Measurements from ENCODE around the gene C17orf67.

The C17orf67 gene

GRCh38 chr17:56808503-56808902 lies 25.2 kb downstream of the C17orf67 start:
- DNase-seq (ENCODE audit: low spot score): no peak

DNA sequence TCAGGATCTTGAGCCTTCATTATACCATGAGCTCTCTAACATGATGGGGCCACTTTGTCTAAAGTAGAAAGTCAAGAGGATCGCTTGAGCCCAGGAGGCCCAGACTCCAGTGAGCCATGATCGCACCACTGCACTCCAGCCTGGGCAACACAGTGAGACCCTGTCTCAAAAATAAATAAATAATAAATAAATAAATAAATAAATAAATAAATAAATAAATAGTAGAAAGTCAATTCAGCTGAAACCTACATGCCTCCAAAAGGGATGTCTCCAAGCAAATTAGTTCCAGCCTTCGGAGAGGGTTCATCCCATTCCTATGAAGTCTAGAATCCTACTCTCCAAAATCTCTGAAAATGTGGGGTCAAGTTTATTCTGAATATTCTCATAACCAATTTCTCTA lies 26.0 kb downstream of the C17orf67 start:
- DNase-seq (ENCODE audit: low spot score): no peak

DNA sequence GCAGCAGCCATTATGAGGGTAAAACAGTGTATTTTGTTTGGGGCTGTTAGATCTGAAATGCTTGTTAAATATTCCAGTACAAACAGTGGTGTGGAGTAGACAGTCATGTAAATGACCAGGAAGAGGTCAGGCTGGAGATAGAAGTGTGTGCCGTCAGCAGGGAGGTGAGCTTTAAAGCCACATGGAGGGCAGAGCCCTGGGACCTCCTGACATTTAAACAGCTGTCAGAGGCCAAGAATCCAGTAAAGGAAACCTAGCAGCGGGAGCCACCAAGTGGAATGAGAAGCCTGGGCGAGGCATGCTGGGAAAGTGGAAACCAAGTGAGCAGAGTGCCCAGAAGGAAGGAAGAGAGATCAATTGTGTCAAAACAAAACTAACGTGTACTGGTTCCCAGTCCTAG lies 26.8 kb downstream of the C17orf67 start:
- DNase-seq (ENCODE audit: low spot score): no peak

- no peak for DNase-seq (ENCODE audit: low spot score)
Measured at GRCh38 chr17:56804454-56804853, 29.3 kb downstream of the C17orf67 start.

GRCh38 chr17:56803071-56803470 lies 30.6 kb downstream of the C17orf67 start:
- DNase-seq (ENCODE audit: low spot score): no peak

DNA sequence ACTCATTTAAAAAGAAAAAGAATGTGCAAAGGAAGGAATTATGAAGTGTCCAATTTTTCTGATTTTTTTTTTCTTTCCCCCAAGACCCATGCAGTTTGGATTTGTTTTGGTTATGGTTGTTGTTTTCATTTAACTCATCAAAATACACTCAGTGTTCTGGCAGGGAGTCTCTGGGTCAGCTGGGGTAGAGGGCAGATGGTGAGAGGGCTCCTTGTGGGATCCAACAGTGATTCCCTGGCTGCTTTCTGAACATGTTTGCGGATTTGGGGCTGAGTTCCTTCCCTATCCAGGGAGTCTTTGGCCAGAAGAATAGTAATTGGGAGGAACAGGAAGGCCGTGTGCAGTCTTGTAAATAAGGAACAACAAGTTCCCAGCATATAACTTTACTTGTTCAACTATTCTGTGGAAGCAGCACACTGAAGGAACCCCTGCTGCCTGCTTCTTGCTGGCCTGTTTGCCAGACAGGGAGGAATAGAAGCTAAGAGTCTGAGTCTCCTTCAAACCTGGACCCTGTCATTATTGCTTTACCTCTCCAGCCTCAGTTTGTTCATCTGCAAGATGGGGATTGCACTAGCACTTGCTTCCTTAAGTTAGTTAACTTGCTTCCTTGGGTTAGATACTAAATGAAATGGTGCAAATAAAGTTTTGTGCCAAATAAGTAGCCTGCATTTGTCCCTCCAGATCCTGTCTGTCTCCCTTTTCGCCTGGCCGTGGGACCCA lies 32.1 kb downstream of the C17orf67 start:
- no peak for DNase-seq (ENCODE audit: low spot score)

GRCh38 chr17:56798916-56799315 lies 34.8 kb downstream of the C17orf67 start:
- DNase-seq (ENCODE audit: low spot score): no peak

GRCh38 chr17:56796536-56796935 lies 37.2 kb downstream of the C17orf67 start:
- DNase-seq (ENCODE audit: low spot score): no peak

GRCh38 chr17:56795221-56795865 lies 38.4 kb downstream of the C17orf67 start:
- no peak for DNase-seq (ENCODE audit: low spot score)

- DNase-seq (ENCODE audit: low spot score): no peak
Measured at GRCh38 chr17:56793957-56794356, 39.8 kb downstream of the C17orf67 start.

DNA sequence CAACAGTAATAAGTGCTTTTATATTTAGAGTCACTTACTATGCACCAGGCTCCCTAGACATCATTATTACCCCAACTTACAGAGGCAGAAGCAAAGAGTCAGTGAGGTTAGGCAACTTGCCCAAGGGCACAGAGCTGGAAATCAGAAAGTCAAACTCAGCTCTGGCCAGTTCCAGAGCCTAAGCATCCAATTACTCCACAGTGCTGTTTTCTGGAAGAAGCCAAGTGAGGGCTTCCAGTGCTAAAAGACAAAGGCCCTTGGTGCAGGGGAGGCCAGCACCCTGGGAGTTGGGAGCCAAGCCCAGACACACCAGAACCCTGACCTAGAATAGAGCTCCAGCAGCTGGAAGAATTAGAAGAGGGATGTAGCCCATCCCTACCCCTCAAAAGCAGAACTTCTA lies 40.2 kb downstream of the C17orf67 start:
- DNase-seq (ENCODE audit: low spot score): no peak

- DNase-seq (ENCODE audit: low spot score): no peak
Measured at GRCh38 chr17:56792267-56792666, 41.5 kb downstream of the C17orf67 start.

GRCh38 chr17:56786989-56787482 lies 46.7 kb downstream of the C17orf67 start:
- DNase-seq (ENCODE audit: low spot score): peak; percentile 36

DNA sequence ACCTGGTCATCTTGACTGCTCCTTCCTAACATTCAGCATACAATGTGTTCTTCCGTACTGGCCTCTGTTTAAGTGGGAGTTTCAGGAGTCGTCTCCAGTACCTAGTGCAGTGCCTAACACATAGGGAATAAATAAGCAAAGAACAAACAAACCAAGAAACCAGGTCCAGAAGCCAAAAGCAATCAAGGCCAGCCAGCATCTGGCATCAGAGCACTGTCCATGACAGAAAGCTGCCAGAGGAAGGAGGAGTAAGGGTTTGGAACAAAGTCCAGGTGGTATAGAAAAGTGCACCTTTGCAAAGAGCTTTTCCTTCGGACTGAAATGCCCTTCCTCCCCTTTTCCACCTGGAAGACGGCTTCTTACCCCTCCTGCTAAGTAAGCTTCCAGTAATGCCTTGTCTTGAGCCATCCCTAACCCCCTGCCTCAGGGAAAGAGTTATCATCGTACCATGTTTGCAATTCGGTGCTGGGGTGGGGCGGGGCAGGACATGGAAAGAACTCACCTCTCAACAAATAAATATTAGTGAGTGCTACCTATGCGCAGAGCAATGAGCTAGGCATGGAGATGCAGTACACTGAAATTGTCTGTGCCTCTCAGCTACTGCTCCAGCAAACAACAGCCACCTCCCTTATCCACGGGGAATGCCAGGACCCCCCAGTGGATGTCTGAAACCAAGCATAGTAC lies 47.6 kb downstream of the C17orf67 start:
- DNase-seq (ENCODE audit: low spot score): no peak

DNA sequence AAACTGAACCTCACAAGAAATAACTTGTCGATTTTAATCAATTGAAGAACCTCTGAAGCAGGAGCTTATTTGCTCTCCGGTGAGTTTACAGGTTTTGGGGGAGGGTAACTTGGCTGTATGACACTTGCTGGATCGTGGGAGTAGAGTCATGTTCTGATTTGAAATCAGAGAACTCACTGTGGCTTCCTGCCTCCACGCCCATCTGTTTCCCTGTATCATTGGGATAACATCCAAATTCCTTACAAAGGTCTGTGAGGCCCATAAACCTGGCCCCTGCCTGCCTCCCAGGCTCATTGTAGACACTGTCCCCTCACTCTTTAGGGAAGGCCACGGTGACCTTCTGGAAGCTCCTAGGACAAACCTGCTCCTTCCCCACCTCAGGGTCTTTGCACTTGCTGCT lies 48.3 kb downstream of the C17orf67 start:
- no peak for DNase-seq (ENCODE audit: low spot score)

GRCh38 chr17:56782338-56782737 lies 51.4 kb downstream of the C17orf67 start:
- no peak for DNase-seq (ENCODE audit: low spot score)

DNA sequence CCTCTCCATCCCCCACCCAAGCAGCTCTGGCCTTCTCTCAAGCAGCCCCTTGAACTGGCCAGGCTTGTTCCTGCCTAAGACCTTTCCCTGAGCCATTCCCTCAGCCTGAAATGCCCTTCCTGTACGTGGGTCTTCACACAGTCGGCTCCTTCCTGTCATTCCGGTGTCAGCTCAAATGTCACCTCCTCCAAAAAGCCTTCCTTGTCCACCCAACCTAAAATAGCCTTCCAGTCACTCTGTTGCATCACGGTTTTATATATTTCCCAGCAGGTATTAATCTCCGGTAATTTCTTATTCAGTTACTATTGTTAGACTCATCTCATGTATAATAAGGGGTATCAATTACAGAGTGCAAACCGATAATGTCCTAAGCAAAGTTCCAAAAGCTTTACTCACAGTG lies 51.8 kb downstream of the C17orf67 start:
- DNase-seq (ENCODE audit: low spot score): no peak

DNA sequence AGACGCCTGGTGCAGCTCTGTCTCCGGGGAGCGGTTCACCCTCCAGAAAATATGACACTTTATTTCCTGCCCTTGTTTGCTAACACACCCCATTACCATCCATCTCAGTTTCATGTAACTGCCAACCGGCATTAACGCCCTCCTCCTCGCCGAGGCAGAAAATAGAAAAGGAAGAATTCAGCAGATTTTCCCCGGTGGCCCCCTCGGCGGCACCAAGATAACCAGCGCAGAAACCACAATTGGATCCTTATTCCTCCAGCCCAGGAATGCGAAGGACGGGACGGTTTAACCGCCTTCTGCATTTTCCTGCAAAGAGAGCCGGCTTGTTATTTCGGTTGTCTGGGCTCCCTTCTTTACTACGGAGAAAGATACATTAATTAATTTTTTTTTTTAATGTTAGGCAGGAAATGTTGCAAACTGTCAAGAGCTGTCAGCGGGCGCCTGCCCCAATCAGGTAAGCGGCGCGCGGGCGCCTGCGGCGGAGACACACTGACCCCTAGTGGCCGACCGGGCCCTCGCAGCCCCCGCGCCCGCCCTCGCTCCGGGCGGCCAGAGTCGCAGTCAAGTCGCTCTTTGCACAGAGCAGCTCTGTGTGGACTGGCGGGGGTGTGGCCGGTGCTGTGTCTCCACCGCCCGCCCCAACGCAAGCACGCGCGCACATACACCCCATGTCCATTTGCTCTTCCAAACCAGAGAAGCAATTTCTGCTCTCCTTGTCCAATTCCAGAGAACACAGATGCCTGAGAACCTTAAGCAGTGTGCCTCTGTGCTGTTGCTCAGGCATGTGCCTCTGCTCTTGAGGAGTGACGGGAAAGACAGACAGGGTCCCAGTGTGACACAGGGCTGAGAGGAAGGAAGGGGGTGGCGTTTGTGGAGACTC lies 53.6 kb downstream of the C17orf67 start:
- peak; percentile 83 for DNase-seq (ENCODE audit: low spot score)

DNA sequence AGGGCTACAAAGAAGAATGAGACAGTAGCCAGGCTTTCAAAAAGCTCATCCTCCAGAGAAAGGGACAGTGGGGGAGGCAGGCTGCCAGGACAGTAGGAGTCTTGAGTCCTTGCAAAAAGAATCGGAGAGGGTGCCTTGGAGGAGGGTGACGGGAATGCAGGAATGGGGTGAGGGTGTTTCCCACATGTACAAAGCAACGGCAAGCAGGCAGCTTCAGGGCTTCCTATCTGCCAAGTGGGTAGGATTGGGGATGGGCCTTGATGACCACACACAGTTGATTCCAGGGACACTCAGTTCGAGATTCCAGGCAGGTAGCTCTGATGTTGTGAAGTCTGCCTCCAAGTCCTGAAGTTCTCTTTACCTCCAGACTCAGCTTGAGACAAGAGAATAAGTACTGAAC lies 54.4 kb downstream of the C17orf67 start:
- no peak for DNase-seq (ENCODE audit: low spot score)

GRCh38 chr17:56778898-56779297 lies 54.8 kb downstream of the C17orf67 start:
- no peak for DNase-seq (ENCODE audit: low spot score)

DNA sequence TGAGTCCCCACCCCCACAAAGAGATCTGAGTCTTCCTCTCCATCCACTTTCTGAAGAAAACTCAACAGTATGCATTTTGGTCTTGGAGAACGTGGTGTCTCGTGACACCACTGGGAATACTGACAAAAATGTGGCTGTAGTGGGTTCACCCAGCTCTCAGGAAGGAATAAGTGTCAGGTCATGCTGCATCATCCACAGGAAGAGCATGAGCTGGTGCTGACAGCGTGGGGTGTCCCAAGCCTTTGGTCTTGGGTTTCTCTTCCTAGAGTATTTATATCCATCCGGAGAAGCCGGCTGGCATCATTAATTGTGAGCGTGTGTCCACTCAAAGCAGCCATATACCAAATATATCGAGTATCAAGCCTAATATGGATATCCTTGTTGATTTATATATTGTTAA lies 55.9 kb downstream of the C17orf67 start:
- no peak for DNase-seq (ENCODE audit: low spot score)

GRCh38 chr17:56774650-56775049 lies 59.1 kb downstream of the C17orf67 start:
- no peak for DNase-seq (ENCODE audit: low spot score)
